ENCODE data around the gene DMAC2L.
"Not testable (repeated sequence)": the region's sequence is repeated elsewhere in the genome, so short reads cannot be mapped to it uniquely, and the experiment has no call there.

The DMAC2L gene

DNA sequence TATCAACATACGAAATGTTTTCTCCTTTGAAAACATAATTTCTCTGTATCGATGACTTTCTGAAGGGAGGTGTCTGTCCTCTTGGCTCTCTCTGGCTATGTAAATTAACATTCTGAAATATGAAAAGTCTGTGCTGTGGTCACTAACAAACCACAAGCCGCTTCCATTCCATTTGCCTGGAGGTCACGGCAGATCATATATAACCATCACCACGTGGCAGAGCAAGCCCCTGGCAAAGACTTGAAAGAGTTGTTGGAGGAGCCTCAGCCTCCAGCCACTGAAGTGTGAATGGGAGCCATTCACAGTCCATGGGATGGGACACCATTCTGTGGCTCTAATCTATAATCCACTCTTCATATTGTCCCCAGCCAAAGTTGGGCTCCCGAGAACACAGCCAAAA lies 45.0 kb downstream of the DMAC2L start:
- no peak for DNase-seq

DNA sequence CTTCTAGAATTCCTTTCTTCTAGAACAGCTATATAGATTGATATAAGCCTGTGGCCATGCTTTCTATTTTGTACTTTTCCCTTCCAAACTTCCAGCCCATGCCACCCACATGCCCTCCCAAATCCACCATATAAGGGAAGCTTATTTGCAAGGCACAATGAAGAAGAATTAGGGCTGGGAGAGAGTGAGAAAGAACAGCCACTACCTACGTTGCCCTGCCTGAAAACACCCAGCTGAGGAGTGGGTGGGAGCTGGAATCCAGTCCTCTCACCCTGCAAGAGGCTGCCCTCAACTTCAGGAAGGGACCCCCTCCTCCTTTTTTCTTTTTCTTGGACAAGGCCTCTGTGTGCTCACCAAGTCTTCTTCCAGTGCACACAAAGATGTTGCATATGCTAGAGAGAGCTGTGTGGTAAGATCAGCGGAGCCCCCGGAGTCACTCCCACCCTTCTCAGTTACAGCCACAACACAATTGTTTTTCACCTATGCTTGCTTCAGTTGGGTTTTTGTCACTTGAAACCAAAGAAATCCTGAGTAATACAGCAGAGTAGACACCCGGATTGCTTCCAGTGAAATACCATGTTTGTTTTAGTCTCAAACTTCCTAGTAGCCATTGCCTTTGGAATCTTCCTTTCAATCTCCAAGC lies 45.8 kb downstream of the DMAC2L start:
- DNase-seq: no peak

DNA sequence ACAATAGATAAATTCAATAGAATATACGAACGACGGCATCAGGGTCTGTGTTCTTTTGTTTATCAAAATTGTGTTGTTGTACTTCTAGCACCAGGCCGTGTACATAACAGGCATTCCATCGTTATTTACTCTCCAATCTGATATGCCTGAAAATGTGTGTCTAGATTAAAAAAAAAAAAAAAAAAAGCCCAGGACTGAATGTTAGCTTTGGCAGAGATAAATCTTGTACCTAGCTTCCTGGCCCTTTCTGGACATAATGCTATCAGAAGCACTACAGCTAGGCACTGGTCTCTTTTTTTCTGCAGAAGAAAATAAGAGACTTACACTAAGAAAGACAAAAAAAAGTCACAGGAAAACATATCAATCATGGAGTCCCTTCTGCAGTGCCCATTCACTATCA lies 47.5 kb downstream of the DMAC2L start:
- DNase-seq: no peak

DNA sequence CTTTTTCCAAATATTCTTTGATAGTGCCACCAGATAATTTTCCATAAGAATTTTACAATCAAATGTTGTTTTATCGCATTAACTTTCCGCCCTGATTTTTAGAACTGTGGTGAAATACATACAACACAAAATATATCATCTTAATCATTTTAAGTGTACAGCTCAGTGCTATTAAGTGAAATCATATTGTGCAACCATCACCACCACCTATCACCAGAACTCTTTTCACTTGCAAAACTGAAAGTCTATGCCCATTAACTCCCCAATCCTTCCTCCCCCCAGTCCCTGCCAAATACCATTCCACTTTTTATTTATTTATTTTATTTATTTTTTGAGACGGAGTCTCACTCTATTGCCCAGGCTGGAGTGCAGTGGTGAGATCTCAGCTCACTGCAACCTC lies 48.0 kb downstream of the DMAC2L start:
- no peak for DNase-seq

DNA sequence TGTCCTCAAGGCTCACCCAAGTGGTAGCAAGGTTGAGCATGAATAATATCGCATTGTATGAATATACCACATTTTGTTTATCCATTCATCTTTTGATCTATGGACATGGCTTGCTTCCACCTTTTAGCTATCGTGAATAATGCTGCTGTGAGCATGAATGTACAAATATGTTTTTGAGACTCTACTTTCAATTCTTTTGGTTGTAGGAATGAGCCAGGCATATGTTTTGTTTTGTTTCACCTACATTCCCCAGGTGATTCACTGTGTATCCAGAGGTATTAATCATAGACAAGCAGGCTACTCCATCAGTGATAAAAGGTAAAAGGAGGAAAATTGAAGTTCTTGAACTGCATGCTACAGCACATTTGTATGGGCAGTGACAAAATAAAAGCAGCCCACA lies 48.7 kb downstream of the DMAC2L start:
- no peak for DNase-seq

DNA sequence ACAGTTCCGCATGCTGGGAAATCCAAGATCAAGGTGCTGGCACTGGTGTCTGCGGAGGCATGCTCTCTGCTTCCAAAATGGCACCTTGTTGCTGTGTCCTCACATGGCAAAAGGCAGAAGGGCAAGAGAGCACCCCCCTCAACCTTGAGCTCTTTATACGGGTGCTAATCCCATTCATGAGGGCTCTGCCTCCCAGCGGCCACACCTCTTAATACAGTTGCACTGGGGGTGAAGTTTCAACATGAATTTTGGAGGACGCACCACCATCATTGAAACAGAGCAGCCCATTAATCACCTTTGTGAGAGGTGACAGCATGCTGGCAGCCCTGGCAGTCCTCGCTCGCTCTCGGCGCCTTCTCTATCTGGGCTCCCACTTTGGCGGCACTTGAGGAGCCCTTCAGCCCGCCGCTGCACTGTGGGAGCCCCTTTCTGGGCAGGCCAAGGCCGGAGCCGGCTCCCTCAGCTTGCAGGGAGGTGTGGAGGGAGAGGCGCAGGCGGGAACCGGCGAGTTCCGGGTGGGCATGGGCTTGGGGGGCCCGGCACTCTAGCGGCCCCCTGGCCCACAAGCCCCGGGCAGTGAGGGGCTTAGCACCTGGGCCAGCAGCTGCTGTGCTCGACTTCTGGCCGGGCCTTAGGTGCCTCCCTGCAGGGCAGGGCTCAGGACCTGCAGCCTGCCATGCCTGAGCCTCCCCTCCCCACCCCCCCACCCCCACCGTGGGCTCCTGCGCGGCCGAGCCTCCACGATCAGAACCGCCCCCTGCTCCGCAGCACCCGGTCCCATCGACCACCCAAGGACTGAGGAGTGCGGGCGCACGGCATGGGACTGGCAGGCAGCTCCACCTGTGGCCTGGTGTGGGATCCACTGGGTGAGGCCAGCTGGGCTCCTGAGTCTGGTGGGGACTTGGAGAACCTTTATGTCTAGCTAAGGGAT lies 49.6 kb downstream of the DMAC2L start:
- DNase-seq: not testable (repeated sequence)

DNA sequence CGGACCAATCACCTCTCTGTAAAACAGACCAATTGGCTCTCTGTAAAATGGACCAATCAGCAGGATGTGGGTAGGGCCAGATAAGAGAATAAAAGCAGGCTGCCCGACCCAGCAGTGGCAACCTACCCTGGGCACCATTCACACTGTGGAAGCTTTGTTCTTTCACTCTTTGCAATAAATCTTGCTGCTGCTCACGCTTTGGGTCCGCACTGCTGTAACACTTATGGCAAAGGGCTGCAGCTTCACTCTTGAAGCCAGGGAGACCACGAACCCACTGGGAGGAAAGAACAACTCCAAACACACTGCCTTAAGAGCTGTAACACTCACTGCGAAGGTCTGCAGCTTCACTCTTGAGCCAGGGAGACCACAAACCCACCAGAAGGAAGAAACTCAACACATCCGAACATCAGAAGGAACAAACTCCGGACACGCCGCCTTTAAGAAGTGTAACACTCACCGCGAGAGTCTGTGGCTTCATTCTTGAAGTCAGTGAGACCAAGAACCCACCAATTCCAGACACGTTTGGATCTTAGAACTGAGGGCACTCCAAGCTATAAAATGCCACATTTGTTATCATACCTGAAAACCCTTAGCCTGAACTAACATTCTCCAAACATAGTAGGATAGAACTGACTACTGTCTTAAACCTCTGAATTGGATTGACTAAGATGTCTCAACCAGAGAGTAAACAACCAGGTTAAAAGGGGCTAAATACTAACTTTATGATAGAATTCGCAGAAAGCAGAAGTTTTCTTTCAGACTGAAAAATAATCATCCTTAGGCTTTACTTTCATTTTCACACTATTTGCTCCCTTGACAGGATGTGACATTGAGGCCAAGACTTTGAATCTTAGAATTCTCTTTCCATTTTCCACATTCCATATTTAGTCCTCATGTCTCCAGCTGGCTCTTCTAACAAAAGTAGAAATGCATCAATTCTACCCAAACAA lies 50.9 kb downstream of the DMAC2L start:
- no peak for DNase-seq

DNA sequence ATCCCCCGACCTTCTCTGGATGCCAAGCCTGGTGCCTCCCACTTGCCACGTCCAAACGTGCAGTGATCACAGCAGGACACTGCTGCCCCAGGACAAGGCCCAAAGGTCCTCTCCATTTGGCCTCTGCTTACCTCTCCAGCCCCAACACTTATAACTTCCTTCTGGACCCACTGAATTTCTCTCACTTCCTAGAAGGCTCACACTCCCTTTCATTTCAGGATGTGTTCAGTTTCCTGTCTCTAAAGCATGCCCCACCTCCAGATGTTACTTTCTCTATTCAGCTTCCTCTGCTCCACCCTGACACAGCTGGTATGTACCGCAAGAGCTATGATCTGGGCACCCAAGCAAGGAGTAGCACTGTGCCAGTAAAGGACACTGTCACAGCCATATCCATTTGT lies 51.6 kb downstream of the DMAC2L start:
- no peak for DNase-seq

DNA sequence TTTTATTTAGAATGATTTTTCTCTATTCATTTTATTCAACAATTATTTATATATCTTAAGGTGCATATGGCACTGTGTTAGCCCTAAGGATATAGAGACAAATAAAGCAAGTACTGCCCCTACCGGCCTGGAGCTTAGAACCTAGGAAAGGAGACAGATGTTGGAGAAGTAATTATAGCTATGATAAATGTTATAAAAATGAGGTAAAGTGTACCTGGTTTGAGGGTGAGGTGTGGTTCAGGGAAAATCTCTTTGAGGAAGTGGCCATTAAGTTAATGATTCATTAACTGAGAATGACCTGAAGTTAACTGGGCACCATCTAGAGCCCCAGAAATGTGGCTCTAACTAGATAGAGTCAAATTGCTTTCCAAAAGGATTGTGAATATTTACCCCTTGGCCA lies 52.7 kb downstream of the DMAC2L start:
- no peak for DNase-seq

DNA sequence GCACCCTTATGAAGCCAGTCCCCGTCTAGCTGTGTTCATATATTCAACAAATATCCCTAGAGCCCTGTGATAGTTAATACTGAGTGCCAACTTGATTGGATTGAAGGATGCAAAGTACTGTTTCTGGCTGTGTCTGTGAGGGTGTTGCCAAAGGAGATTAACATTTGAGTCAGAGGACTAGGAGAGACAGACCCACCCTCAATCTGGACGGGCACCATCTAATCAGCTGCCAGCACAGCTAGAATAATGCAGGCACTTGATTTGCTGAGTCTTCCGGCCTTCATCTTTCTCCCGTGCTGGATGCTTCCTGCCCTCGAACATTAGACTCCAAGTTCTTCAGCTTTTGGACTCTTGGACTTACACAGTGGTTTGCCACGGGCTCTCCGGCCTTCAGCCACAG lies 53.4 kb downstream of the DMAC2L start:
- DNase-seq: not testable (repeated sequence)

DNA sequence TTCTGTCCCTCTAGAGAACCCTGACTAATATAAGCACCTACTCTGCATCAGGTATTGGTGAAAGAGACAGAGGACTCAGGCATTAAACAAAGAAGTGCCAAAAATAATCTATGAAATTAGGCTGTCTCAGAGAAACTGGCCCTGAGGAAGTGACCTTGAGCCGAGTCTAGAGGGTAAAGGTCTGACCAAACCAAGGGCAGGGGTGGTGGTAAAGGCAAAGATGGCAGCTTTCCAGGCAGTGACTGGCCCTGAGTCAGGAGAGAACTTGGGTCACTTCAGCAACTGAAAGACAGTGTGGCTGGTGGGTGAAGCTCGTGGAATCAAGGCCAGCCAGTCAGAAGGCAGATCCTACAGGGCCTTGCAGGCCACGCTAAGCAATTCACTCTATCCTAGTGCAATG lies 54.0 kb downstream of the DMAC2L start:
- DNase-seq: no peak

DNA sequence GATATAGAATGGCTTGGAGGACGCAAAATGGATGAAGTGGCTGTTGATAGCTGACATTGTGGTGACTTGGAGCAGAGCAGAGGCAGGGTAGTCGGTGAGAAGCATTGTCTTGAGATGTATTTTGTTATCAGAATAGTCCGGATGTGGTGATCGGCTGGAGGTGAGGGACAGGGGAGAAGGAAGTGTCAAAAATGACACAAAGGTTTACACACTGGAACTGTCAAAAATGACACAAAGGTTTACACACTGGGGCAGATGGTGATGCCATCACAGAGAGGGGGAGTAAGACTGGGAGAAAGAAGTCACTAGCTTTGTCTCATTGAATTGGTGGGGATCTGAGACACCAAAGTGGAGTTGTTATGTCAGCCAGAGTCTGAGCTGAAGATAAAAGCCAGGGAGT lies 54.5 kb downstream of the DMAC2L start:
- no peak for DNase-seq

DNA sequence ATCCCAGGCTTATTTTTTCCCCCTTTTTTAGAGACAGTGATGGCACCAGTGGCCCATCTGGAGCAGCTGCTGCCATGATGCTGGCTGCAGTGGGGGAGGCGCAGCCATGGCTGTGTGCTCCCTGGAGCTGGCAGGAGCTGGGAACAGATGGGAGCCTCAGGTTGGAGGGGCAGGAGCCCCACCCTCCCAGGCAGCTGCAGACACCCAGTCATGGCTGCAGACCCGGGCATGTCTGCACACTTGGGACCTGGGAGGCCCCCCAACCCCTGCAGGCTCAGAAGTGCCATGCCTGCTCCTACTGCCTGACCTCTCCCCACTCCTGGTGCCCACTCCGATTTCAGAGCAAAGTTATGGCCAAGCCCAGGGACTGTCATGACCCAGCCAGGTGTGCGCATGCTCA lies 59.4 kb downstream of the DMAC2L start:
- DNase-seq: no peak

DNA sequence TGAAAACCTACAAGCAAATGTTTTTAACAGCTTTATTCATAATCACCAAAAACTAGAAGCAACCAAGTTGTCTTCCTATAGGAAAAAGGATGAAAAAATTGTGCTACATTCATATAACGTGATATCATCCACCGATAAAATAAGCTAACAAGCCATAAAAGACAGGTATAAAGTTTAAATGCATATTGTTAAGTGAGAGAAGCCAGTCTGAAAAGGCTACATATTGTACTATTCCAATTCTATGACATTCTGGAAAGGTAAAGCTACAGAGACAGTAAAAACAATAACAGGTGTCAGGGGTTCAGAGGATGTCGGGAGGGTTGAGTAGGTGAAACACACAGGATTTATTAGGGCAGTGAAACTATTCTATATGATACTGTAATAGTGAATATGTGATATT lies 61.8 kb downstream of the DMAC2L start:
- DNase-seq: no peak

DNA sequence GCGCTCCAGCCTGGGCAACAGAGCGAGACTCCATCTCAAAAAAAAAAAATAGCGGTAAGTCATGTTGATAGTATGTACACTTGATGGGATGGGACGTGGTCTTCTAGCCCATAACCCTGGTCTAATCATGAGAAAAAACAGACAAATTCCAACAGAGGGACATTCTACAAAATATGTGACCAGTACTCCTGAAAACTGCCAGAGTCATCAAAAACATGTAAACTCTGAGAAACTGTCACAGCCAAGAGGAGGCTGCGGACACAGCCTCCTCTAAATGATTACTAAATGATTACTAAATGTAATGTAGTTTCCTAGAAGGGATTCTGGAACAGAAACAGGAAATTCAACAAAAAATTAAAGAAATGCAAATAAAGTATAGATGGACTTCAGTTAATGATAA lies 63.6 kb downstream of the DMAC2L start:
- DNase-seq: no peak
